ENCODE measurements around the gene BSDC1. TPM values are rescaled to one million over a fixed set of nuclear protein-coding genes. Genes with fewer than 3 reads are reported as not detected.

BSDC1 gene
- total RNA-seq, 1 donor from 2014 or later = 71.9 TPM

GRCh38 chr1:32331549-32331948 lies 62.7 kb downstream of the BSDC1 start:
- peaks cover 12% of the 10 kb centered on the region for H3K4me1 ChIP-seq (ENCODE audit: insufficient read depth, low read length)
- DNase-seq (ENCODE audit: low read depth) (no peak), FAIRE-seq (no peak)
- peaks cover 1% of the 10 kb centered on the region for H3K9me3 Mint-ChIP-seq (ENCODE audit: unreplicated experiment)
- no peak overlapping the region for H3K27ac Mint-ChIP-seq (ENCODE audit: unreplicated experiment)
- TF ChIP-seq, protein P1, sequence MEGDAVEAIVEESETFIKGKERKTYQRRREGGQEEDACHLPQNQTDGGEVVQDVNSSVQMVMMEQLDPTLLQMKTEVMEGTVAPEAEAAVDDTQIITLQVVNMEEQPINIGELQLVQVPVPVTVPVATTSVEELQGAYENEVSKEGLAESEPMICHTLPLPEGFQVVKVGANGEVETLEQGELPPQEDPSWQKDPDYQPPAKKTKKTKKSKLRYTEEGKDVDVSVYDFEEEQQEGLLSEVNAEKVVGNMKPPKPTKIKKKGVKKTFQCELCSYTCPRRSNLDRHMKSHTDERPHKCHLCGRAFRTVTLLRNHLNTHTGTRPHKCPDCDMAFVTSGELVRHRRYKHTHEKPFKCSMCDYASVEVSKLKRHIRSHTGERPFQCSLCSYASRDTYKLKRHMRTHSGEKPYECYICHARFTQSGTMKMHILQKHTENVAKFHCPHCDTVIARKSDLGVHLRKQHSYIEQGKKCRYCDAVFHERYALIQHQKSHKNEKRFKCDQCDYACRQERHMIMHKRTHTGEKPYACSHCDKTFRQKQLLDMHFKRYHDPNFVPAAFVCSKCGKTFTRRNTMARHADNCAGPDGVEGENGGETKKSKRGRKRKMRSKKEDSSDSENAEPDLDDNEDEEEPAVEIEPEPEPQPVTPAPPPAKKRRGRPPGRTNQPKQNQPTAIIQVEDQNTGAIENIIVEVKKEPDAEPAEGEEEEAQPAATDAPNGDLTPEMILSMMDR (IDR thresholded peaks at IDR 0.05; ENCODE audit: insufficient read depth, low read depth, low read length) = no peak
- TF ChIP-seq EZH2 (IDR thresholded peaks at IDR 0.05; ENCODE audit: insufficient read depth, low read length) = no peak
- H3K36me3 Mint-ChIP-seq (ENCODE audit: low read depth, unreplicated experiment) = peaks cover 31% of the 10 kb centered on the region
- peak overlapping the region; percentile 37 for H3K4me3 Mint-ChIP-seq (ENCODE audit: unreplicated experiment)
- peaks cover 43% of the 10 kb centered on the region for H3K36me3 ChIP-seq (ENCODE audit: insufficient read depth, low read length)
- peaks cover 18% of the 10 kb centered on the region for H3K4me1 Mint-ChIP-seq (ENCODE audit: low read depth, unreplicated experiment)
- H3K4me3 ChIP-seq (ENCODE audit: insufficient read depth, low read depth, low read length) = no peak overlapping the region
- H3K27ac ChIP-seq (ENCODE audit: low read depth, low read length) = no peak overlapping the region
- no peak overlapping the region for H3K9ac ChIP-seq (ENCODE audit: low read length)
- no peaks in the 10 kb centered on the region for H3K27me3 ChIP-seq (ENCODE audit: insufficient read depth, low read length)
- H3K27me3 Mint-ChIP-seq (ENCODE audit: low read depth, unreplicated experiment) = no peaks in the 10 kb centered on the region
- H3K4me2 ChIP-seq (ENCODE audit: low read length) = no peak overlapping the region
- H4K20me1 ChIP-seq (ENCODE audit: insufficient read depth, low read length) = peaks cover 68% of the 10 kb centered on the region
- no peak overlapping the region for H2AFZ ChIP-seq (ENCODE audit: low read depth, low read length)
- H3K9me3 ChIP-seq (ENCODE audit: insufficient read depth, low read depth, low read length) = no peaks in the 10 kb centered on the region
- H3K79me2 ChIP-seq (ENCODE audit: insufficient read depth, low read length) = peaks cover 36% of the 10 kb centered on the region

GRCh38 chr1:32330558-32331151 lies 63.6 kb downstream of the BSDC1 start:
- Mint-ChIP-seq H3K27ac (ENCODE audit: unreplicated experiment) (no peak overlapping the region), H3K4me1 (ENCODE audit: low read depth, unreplicated experiment) (peaks cover 18% of the 10 kb centered on the region), H3K9me3 (ENCODE audit: unreplicated experiment) (peaks cover 1% of the 10 kb centered on the region), H3K4me3 (ENCODE audit: unreplicated experiment) (no peak overlapping the region), H3K36me3 (ENCODE audit: low read depth, unreplicated experiment) (peaks cover 31% of the 10 kb centered on the region), H3K27me3 (ENCODE audit: low read depth, unreplicated experiment) (no peaks in the 10 kb centered on the region)
- no peak for FAIRE-seq
- Histone ChIP-seq H3K27me3 (ENCODE audit: insufficient read depth, low read length) (no peaks in the 10 kb centered on the region), H4K20me1 (ENCODE audit: insufficient read depth, low read length) (peaks cover 68% of the 10 kb centered on the region), H3K79me2 (ENCODE audit: insufficient read depth, low read length) (peaks cover 33% of the 10 kb centered on the region), H3K4me3 (ENCODE audit: insufficient read depth, low read depth, low read length) (no peak overlapping the region), H3K4me1 (ENCODE audit: insufficient read depth, low read length) (peaks cover 8% of the 10 kb centered on the region), H3K4me2 (ENCODE audit: low read length) (no peak overlapping the region), H3K36me3 (ENCODE audit: insufficient read depth, low read length) (peaks cover 45% of the 10 kb centered on the region), H2AFZ (ENCODE audit: low read depth, low read length) (no peak overlapping the region), H3K27ac (ENCODE audit: low read depth, low read length) (no peak overlapping the region), H3K9ac (ENCODE audit: low read length) (no peak overlapping the region), H3K9me3 (ENCODE audit: insufficient read depth, low read depth, low read length) (no peaks in the 10 kb centered on the region)
- DNase-seq (ENCODE audit: low read depth) = no peak
- TF ChIP-seq, protein P1 (IDR thresholded peaks at IDR 0.05; ENCODE audit: insufficient read depth, low read depth, low read length) = no peak
- TF ChIP-seq EZH2 (IDR thresholded peaks at IDR 0.05; ENCODE audit: insufficient read depth, low read length) = no peak

GRCh38 chr1:32329931-32330466 lies 64.2 kb downstream of the BSDC1 start:
- Histone ChIP-seq H3K9ac (ENCODE audit: low read length) (no peak overlapping the region), H3K36me3 (ENCODE audit: insufficient read depth, low read length) (peaks cover 45% of the 10 kb centered on the region), H2AFZ (ENCODE audit: low read depth, low read length) (no peak overlapping the region), H3K27ac (ENCODE audit: low read depth, low read length) (no peak overlapping the region), H3K27me3 (ENCODE audit: insufficient read depth, low read length) (no peaks in the 10 kb centered on the region), H4K20me1 (ENCODE audit: insufficient read depth, low read length) (peaks cover 65% of the 10 kb centered on the region), H3K4me2 (ENCODE audit: low read length) (no peak overlapping the region), H3K4me1 (ENCODE audit: insufficient read depth, low read length) (peaks cover 8% of the 10 kb centered on the region), H3K4me3 (ENCODE audit: insufficient read depth, low read depth, low read length) (no peak overlapping the region), H3K79me2 (ENCODE audit: insufficient read depth, low read length) (peaks cover 27% of the 10 kb centered on the region), H3K9me3 (ENCODE audit: insufficient read depth, low read depth, low read length) (no peaks in the 10 kb centered on the region)
- no peak for DNase-seq (ENCODE audit: low read depth)
- H3K9me3 Mint-ChIP-seq (ENCODE audit: unreplicated experiment) = peaks cover 1% of the 10 kb centered on the region
- no peak for FAIRE-seq
- H3K36me3 Mint-ChIP-seq (ENCODE audit: low read depth, unreplicated experiment) = peaks cover 36% of the 10 kb centered on the region
- TF ChIP-seq, protein P1 (IDR thresholded peaks at IDR 0.05; ENCODE audit: insufficient read depth, low read depth, low read length) = no peak
- no peak for TF ChIP-seq EZH2 (IDR thresholded peaks at IDR 0.05; ENCODE audit: insufficient read depth, low read length)
- H3K4me3 Mint-ChIP-seq (ENCODE audit: unreplicated experiment) = peak overlapping the region; percentile 14
- H3K27ac Mint-ChIP-seq (ENCODE audit: unreplicated experiment) = no peak overlapping the region
- no peaks in the 10 kb centered on the region for H3K27me3 Mint-ChIP-seq (ENCODE audit: low read depth, unreplicated experiment)
- H3K4me1 Mint-ChIP-seq (ENCODE audit: low read depth, unreplicated experiment) = peaks cover 18% of the 10 kb centered on the region
